ENCODE data around the gene IGFLR1. TPM values are rescaled to one million over a fixed set of nuclear protein-coding genes. Genes with fewer than 3 reads are reported as not detected.

IGFLR1 gene
- total and polyA plus RNA-seq, 9 of the 15 experiments (the other 6 are each of a cell fraction or from before 2014, with no cell fraction given): 1.0 to 14.3 (median 4.6) TPM

DNA sequence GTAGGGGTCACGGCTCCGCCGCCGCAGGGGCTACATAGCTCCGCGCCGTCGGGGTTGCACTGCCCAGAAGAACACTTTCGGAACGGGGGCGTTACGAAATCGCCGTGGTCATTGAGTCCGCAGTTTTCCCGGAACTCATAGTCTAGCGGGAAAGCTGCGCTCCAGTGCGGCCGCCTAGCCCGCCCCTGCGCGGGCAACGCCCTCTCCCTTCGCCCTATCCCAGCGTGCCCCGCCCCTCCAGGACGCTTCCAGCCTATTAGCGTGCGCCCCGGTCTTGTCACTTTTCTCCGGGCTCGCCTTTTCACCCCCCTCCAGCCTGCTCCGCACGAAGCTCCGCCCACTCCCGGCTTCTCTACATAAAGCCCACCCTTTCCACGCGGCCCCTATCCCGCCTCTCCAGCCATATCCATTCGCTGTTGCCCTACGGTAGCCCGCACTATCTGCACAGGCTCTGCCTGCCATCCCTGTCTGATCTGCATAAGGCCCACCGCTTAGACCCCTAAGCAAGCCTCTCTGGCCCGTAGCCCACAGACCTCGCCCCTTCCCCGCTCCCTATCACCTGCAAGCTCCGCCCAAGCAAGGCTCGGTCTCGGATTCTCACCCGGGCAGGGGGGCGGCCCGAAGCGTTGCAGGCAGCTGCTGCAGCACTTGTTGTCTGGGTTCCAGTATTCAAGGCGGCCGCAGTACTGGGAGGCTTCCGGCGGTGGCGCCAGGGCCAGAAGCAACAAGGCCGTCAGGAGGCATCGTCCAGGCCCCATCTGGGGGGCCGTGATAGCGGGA, 1.6 kb downstream of the IGFLR1 start (continued):
- TF ChIP-seq MED1 (CRISPR knock-in tag; IDR thresholded peaks at IDR 0.05; ENCODE audit: borderline replicate concordance) (no peak), FOXK2 (conservative IDR thresholded peaks at IDR 0.05 in 1 of 2, IDR thresholded peaks at IDR 0.05 in 1 of 2; ENCODE audit: low read depth in 2 of 2) (peak; percentile 73 to 83), MTA3 (IDR thresholded peaks at IDR 0.05; ENCODE audit: borderline replicate concordance) (peak; percentile 93; the same call in 1 of the 2 replicates), TSC22D4 (tag; IDR thresholded peaks at IDR 0.05) (no peak), BRF1 (IDR thresholded peaks at IDR 0.05; ENCODE audit: borderline replicate concordance, extremely low read depth, insufficient read length) (no peak), GATAD2B (IDR thresholded peaks at IDR 0.05; ENCODE audit: borderline replicate concordance) (no peak), EHMT2 (IDR thresholded peaks at IDR 0.05) (no peak), ZNF766 (CRISPR knock-in tag; conservative IDR thresholded peaks at IDR 0.05) (no peak), SMARCE1 (IDR thresholded peaks at IDR 0.05) (0 out of 2 replicates have a peak, but pooled peaks have one; percentile 33), RBM17 (IDR thresholded peaks at IDR 0.05; ENCODE audit: borderline replicate concordance, low read depth, low read length) (no peak), ETV1 (tag; conservative IDR thresholded peaks at IDR 0.05; ENCODE audit: low read depth) (peak; percentile 47)
- TF ChIP-seq, protein P1, sequence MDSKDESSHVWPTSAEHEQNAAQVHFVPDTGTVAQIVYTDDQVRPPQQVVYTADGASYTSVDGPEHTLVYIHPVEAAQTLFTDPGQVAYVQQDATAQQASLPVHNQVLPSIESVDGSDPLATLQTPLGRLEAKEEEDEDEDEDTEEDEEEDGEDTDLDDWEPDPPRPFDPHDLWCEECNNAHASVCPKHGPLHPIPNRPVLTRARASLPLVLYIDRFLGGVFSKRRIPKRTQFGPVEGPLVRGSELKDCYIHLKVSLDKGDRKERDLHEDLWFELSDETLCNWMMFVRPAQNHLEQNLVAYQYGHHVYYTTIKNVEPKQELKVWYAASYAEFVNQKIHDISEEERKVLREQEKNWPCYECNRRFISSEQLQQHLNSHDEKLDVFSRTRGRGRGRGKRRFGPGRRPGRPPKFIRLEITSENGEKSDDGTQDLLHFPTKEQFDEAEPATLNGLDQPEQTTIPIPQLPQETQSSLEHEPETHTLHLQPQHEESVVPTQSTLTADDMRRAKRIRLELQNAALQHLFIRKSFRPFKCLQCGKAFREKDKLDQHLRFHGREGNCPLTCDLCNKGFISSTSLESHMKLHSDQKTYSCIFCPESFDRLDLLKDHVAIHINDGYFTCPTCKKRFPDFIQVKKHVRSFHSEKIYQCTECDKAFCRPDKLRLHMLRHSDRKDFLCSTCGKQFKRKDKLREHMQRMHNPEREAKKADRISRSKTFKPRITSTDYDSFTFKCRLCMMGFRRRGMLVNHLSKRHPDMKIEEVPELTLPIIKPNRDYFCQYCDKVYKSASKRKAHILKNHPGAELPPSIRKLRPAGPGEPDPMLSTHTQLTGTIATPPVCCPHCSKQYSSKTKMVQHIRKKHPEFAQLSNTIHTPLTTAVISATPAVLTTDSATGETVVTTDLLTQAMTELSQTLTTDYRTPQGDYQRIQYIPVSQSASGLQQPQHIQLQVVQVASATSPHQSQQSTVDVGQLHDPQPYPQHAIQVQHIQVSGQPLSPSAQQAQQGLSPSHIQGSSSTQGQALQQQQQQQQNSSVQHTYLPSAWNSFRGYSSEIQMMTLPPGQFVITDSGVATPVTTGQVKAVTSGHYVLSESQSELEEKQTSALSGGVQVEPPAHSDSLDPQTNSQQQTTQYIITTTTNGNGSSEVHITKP (IDR thresholded peaks at IDR 0.05; ENCODE audit: partially characterized antibody): no peak
- TF ChIP-seq, protein P2, sequence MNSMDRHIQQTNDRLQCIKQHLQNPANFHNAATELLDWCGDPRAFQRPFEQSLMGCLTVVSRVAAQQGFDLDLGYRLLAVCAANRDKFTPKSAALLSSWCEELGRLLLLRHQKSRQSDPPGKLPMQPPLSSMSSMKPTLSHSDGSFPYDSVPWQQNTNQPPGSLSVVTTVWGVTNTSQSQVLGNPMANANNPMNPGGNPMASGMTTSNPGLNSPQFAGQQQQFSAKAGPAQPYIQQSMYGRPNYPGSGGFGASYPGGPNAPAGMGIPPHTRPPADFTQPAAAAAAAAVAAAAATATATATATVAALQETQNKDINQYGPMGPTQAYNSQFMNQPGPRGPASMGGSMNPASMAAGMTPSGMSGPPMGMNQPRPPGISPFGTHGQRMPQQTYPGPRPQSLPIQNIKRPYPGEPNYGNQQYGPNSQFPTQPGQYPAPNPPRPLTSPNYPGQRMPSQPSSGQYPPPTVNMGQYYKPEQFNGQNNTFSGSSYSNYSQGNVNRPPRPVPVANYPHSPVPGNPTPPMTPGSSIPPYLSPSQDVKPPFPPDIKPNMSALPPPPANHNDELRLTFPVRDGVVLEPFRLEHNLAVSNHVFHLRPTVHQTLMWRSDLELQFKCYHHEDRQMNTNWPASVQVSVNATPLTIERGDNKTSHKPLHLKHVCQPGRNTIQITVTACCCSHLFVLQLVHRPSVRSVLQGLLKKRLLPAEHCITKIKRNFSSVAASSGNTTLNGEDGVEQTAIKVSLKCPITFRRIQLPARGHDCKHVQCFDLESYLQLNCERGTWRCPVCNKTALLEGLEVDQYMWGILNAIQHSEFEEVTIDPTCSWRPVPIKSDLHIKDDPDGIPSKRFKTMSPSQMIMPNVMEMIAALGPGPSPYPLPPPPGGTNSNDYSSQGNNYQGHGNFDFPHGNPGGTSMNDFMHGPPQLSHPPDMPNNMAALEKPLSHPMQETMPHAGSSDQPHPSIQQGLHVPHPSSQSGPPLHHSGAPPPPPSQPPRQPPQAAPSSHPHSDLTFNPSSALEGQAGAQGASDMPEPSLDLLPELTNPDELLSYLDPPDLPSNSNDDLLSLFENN (IDR thresholded peaks at IDR 0.05; ENCODE audit: low read depth in 2 of 2, low read length in 2 of 2): no peak
- TF ChIP-seq, protein P3, sequence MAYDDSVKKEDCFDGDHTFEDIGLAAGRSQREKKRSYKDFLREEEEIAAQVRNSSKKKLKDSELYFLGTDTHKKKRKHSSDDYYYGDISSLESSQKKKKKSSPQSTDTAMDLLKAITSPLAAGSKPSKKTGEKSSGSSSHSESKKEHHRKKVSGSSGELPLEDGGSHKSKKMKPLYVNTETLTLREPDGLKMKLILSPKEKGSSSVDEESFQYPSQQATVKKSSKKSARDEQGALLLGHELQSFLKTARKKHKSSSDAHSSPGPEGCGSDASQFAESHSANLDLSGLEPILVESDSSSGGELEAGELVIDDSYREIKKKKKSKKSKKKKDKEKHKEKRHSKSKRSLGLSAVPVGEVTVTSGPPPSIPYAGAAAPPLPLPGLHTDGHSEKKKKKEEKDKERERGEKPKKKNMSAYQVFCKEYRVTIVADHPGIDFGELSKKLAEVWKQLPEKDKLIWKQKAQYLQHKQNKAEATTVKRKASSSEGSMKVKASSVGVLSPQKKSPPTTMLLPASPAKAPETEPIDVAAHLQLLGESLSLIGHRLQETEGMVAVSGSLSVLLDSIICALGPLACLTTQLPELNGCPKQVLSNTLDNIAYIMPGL (CRISPR knock-in tag; IDR thresholded peaks at IDR 0.05): peak; percentile 67; the same call in 1 of the 2 replicates
- TF ChIP-seq, protein P4, sequence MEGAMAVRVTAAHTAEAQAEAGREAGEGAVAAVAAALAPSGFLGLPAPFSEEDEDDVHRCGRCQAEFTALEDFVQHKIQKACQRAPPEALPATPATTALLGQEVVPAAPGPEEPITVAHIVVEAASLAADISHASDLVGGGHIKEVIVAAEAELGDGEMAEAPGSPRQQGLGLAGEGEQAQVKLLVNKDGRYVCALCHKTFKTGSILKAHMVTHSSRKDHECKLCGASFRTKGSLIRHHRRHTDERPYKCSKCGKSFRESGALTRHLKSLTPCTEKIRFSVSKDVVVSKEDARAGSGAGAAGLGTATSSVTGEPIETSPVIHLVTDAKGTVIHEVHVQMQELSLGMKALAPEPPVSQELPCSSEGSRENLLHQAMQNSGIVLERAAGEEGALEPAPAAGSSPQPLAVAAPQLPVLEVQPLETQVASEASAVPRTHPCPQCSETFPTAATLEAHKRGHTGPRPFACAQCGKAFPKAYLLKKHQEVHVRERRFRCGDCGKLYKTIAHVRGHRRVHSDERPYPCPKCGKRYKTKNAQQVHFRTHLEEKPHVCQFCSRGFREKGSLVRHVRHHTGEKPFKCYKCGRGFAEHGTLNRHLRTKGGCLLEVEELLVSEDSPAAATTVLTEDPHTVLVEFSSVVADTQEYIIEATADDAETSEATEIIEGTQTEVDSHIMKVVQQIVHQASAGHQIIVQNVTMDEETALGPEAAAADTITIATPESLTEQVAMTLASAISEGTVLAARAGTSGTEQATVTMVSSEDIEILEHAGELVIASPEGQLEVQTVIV (CRISPR knock-in tag; IDR thresholded peaks at IDR 0.05; ENCODE audit: borderline replicate concordance): no peak
